SU-DHL-6 (cell line): ENCODE results near the gene IDH1.

Experiments
- H2AFZ ChIP-seq: fragments of 200-600 bp; sonication (generic); 2 replicates; pipeline ENCODE4 v1.6.1; 2014; ENCODE audit warnings: low read depth, mild to moderate bottlenecking, moderate library complexity, mixed read lengths, antibody characterized with exemption, low read length; ENCODE audit not compliant: severe bottlenecking
- H3F3A ChIP-seq: fragments of 200-600 bp; shearing (Covaris generic); 2 replicates; pipeline ENCODE4 v1.6.0; 2016; ENCODE audit warnings: antibody characterized with exemption, mild to moderate bottlenecking; ENCODE audit not compliant: insufficient read depth
- H3K27ac ChIP-seq: fragments of 200-600 bp; sonication (generic); 2 replicates; pipeline ENCODE4 v1.5.1; 2016; ENCODE audit warnings: low read depth, mild to moderate bottlenecking, low read length, moderate library complexity, mixed read lengths
- H3K27me3 ChIP-seq: fragments of 200-600 bp; sonication (generic), shearing (Covaris generic); 2 replicates; pipeline ENCODE4 v1.6.0; 2014; ENCODE audit warnings: mild to moderate bottlenecking, low read length
- H3K36me3 ChIP-seq: fragments of 200-600 bp; sonication (generic); 2 replicates; pipeline ENCODE4 v1.6.1; 2014; ENCODE audit warnings: mild to moderate bottlenecking, low read length, mixed read lengths
- H3K4me2 ChIP-seq: fragments of 300-600, 200-600 bp; shearing (Covaris generic), sonication (generic); 2 replicates; pipeline ENCODE4 v1.6.0; 2014; ENCODE audit warnings: low read length, low read depth, mild to moderate bottlenecking; ENCODE audit not compliant: poor library complexity, severe bottlenecking
- H3K4me3 ChIP-seq: fragments of 200-600 bp; sonication (generic); 2 replicates; pipeline ENCODE4 v1.5.1; 2014; ENCODE audit warnings: antibody characterized with exemption, low read length, mild to moderate bottlenecking, mixed read lengths; ENCODE audit not compliant: insufficient read depth, poor library complexity, severe bottlenecking
- H3K79me2 ChIP-seq: fragments of 200-600 bp; sonication (generic); 2 replicates; pipeline ENCODE4 v1.6.1; 2014; ENCODE audit warnings: mild to moderate bottlenecking, low read length, moderate library complexity; ENCODE audit not compliant: insufficient read depth
- H3K9ac ChIP-seq: fragments of 200-600 bp; sonication (generic); 2 replicates; pipeline ENCODE4 v1.7.0; 2014; ENCODE audit warnings: mild to moderate bottlenecking, low read length
- H3K9me2 ChIP-seq: fragments of 200-600 bp; sonication (generic); replicated peaks from 2 replicates; pipeline ENCODE4 v1.6.1; 2014; ENCODE audit warnings: low read length; ENCODE audit not compliant: insufficient read depth
- H3K9me3 ChIP-seq: fragments of 200-600 bp; sonication (generic); 2 replicates; pipeline ENCODE4 v1.6.1; 2014; ENCODE audit warnings: low read length, mixed read lengths; ENCODE audit not compliant: insufficient read depth
- H4K20me1 ChIP-seq: fragments of 200-600 bp; sonication (generic); 2 replicates; pipeline ENCODE4 v1.6.1; 2014; ENCODE audit warnings: low read depth, mild to moderate bottlenecking, antibody characterized with exemption, low read length, moderate library complexity, mixed read lengths
- EZH2phosphoT487 ChIP-seq: fragments of 200-600 bp; sonication (generic), shearing (Covaris generic); conservative IDR thresholded peaks from 2 replicates; pipeline ENCODE4 v1.6.1; 2018; ENCODE audit warnings: mild to moderate bottlenecking, antibody characterized with exemption, low read length, moderate library complexity, mixed read lengths
- TF ChIP-seq, protein P1 (sequence below): fragments of 200-600 bp; sonication (generic); IDR thresholded peaks from one replicate; pipeline ENCODE4 v1.5.1; 2017; ENCODE audit warnings: antibody characterized with exemption, mild to moderate bottlenecking, low read length, moderate library complexity; ENCODE audit not compliant: insufficient read depth, poor library complexity, severe bottlenecking

IDH1 gene

GRCh38 chr2:208228476-208228875, 26.4 kb downstream of the IDH1 start:
- Histone ChIP-seq H4K20me1 (no peaks in the 10 kb centered on the region), H3K79me2 (no peaks in the 10 kb centered on the region), H3K27me3 (no peaks in the 10 kb centered on the region), H2AFZ (no peak overlapping the region), H3K4me3 (no peak overlapping the region), H3K9me2 (no peaks in the 10 kb centered on the region), H3K27ac (no peak overlapping the region), H3K9ac (no peak overlapping the region), H3K4me2 (no peak overlapping the region), H3K36me3 (no peaks in the 10 kb centered on the region), H3K9me3 (no peaks in the 10 kb centered on the region), H3F3A (no peaks in the 10 kb centered on the region)
- TF ChIP-seq, protein P1, sequence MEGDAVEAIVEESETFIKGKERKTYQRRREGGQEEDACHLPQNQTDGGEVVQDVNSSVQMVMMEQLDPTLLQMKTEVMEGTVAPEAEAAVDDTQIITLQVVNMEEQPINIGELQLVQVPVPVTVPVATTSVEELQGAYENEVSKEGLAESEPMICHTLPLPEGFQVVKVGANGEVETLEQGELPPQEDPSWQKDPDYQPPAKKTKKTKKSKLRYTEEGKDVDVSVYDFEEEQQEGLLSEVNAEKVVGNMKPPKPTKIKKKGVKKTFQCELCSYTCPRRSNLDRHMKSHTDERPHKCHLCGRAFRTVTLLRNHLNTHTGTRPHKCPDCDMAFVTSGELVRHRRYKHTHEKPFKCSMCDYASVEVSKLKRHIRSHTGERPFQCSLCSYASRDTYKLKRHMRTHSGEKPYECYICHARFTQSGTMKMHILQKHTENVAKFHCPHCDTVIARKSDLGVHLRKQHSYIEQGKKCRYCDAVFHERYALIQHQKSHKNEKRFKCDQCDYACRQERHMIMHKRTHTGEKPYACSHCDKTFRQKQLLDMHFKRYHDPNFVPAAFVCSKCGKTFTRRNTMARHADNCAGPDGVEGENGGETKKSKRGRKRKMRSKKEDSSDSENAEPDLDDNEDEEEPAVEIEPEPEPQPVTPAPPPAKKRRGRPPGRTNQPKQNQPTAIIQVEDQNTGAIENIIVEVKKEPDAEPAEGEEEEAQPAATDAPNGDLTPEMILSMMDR: no peak
- TF ChIP-seq EZH2phosphoT487: no peak

DNA sequence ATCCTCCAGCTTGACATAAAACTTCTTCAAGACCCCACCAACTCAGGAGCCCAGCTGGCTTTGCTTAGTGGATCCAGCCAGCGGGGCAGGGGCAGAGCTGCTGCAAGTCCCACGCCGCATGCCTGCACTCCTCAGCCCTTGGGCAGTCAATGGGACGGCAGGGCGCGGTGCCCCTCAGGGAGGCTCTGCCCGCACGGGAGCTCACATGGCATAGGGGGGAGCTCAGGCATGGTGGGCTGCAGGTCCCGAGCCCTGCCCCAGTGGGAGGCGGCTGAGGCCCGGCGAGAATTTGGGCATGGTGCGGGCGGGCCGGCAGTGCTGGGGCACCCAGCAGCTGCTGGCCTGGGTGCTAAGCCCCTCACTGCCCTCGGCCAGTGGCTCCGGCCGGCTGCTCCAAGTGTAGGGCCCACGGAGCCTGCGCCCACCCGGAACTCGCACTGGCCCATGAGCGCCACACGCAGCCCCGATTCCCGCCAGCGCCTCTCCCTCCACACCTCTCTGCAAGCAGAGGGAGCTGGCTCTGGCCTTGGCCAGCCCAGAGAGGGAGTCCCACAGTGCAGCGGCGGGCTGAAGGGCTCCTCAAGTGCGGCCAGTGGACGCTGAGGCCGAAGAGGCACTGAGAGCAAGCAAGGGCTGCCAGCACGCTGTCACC, 27.2 kb downstream of the IDH1 start:
- H3K27me3 ChIP-seq: no peaks in the 10 kb centered on the region
- no peak overlapping the region for H3K9ac ChIP-seq
- H3K27ac ChIP-seq: no peak overlapping the region
- no peaks in the 10 kb centered on the region for H3K36me3 ChIP-seq
- no peaks in the 10 kb centered on the region for H3F3A ChIP-seq
- H4K20me1 ChIP-seq: no peaks in the 10 kb centered on the region
- no peak for TF ChIP-seq EZH2phosphoT487
- TF ChIP-seq, protein P1: no peak
- no peaks in the 10 kb centered on the region for H3K9me2 ChIP-seq
- no peak overlapping the region for H2AFZ ChIP-seq
- H3K4me2 ChIP-seq: no peak overlapping the region
- no peak overlapping the region for H3K4me3 ChIP-seq
- H3K9me3 ChIP-seq: no peaks in the 10 kb centered on the region
- H3K79me2 ChIP-seq: no peaks in the 10 kb centered on the region

DNA sequence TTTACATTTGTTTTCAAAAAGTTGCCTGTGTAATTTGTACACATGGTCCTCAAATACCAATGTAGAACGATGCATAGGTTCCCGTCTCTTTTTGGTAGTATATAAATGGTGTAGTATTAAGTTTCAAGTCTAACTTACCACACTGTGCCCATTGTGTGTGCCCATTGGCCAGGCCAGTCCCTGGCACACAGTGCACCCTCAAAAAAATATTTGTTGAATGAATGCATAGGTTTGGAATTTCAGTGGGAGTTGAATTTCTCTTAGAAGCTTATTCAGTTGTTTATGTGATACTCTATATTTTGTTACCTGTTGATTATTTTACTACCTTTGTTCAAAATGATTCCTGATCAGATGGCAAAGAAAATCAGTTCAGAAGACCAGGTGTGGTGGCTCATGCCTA, 30.1 kb downstream of the IDH1 start:
- Histone ChIP-seq H3K27ac (no peak overlapping the region), H3F3A (no peaks in the 10 kb centered on the region), H3K9me3 (no peaks in the 10 kb centered on the region), H3K27me3 (no peaks in the 10 kb centered on the region), H3K79me2 (no peaks in the 10 kb centered on the region), H3K4me2 (no peak overlapping the region), H4K20me1 (no peaks in the 10 kb centered on the region), H2AFZ (no peak overlapping the region), H3K4me3 (no peak overlapping the region), H3K9me2 (no peaks in the 10 kb centered on the region), H3K9ac (no peak overlapping the region), H3K36me3 (no peaks in the 10 kb centered on the region)
- TF ChIP-seq, protein P1: no peak
- TF ChIP-seq EZH2phosphoT487: no peak
